GM18870 (cell line): ENCODE results near the gene FAM53A.

Experiments
- ATAC-seq: cut with Tn5 transposase; IDR thresholded peaks from one replicate; pipeline ENCODE4 v1.9.1; 2021; ENCODE audit warnings: moderate library complexity; ENCODE audit not compliant: unreplicated experiment

Gene FAM53A

DNA sequence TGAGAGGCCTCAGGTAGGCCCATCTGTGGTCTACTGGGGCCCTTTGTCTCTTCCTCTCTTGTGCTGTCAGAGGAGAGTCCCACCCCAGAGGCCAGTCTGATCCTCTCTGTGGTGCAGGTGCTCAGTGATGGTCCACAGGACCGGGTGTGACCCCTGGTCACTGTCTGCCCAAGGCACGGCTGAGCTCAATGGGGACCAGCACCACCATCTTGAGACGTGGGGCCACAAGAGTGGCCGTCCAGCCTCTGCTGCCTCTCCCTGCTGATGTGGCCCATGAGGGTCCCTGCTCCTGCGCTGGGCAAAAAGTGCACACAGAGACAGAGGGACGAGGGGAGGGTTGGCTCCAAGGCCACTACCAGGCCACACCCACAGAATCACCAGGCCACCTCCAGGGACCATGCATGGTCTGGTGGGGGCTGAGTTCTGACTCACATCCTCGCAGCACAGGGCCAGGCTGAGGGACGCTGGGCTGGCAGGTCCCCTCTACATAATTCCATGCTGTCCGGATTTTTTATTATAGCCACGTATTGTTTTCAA lies 88.3 kb downstream of the FAM53A start:
- no peak for ATAC-seq

DNA sequence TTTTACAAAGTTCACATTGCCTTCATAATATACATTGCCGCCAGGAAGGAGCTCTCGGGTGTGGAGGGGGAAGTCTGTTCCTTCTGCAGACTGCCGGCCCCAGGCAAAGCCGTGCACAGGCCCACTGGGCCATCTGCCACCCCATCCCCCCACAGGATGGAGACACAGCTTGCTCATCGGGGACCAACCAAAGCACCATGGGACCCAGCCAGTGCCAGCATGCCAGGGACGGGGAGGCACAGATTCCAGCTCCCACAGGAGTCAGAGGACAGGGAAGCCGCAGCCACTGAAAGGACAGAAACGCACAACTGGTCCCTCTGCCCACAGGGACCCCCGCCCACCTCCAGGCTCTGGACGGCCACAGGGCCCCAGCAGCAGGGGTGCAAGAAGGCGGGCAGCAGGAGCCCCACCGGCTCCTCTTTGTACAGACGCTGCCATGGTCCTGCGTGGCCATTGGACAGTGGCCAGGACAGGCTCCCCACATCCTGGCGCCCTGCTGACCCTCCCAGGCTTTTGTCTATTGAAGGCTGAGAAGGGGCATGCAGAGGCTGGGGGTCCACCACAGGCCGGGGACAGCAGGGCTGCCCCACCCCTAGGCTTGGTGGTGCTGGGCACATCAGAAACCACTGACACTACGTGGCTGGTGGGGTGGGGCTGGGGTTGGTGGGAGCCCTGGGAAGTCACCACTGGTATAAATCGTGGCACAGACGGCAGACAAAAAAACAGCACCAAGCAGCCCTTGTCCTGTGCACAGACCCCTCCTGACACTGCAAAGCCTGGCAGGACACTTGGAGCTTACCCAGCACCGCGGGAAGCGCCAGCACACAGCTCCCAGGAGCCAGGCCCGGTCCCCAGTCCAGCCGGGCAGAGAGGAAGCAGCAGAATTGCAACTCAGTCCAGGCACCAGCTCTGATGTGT lies 89.0 kb downstream of the FAM53A start:
- ATAC-seq, result no peak

DNA sequence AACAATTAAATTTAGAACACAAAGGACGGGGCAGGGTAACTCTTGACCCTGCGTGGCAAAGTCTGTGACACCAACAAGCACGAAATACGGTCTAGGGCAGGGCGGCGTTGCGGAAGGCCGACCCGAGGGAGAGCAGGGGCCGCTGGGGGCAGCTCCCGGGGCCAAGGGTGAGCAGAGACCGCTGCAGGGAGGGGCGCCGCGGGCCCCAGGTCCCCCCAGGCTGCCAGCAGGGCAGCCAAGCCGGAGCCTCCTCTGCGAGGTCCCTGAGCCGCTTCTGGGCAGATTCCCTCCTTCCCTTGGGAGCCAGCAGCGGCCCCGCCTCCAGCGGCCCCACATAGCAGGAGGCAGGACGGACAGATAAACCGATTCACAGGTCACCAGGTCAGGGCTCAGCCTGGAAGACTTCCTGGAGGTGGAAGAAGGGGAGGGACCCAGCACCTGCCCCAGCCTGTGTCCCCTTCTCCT lies 90.2 kb downstream of the FAM53A start:
- no peak for ATAC-seq

DNA sequence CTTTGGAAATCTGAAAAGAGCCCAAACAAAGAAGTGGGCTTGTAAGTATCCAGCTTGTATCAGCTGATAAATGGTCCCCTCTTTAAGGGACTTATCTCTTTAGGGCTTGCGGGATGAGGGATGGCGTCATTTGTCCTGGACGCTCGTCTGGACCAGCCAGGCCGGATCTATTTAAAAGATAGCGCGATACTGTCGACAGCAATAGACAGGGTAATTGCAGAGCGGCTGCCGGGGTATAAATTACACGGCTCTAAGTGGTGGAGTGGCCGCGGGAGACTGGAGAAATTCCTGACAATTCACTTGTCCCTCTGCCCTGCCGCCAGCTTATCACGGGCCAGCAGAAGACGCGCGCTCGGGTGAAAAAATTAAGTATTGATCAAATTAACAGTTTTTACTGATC lies 90.7 kb downstream of the FAM53A start:
- ATAC-seq, result no peak

DNA sequence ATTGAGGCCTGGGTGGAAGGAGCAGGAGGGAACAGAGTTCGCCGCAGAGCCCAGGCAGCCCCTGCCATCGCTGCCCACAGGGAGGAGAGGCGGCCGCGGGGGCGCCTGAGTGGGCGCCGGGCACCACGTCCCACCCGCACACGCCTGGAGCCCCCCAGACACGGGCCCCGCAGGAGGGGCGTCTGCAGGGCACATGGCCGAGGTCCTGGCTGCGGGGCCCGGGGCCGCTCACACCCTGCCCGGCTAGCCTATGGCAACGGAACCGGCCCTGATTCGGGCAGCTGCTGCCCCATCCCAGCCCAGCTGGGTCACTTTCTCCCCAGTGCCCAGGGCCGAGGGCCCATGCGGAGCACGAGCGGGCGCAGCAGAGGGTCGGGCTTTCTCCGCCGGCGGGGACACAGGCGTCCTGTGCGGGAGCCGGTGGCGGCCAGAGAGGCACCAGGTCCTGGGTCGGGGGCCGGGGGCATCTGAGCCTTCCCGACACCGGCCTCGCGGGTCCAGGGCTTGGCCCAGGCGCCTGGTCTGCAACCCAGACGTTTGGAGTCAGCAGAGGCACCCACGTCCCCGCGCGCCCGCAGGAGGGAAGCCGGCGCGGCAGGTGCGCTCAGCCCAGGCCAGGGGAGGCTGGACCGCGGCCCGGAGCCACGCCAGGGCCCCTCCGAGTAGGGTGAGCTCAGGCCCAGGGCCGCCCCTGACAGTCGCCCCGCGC lies 91.2 kb downstream of the FAM53A start:
- no peak for ATAC-seq

DNA sequence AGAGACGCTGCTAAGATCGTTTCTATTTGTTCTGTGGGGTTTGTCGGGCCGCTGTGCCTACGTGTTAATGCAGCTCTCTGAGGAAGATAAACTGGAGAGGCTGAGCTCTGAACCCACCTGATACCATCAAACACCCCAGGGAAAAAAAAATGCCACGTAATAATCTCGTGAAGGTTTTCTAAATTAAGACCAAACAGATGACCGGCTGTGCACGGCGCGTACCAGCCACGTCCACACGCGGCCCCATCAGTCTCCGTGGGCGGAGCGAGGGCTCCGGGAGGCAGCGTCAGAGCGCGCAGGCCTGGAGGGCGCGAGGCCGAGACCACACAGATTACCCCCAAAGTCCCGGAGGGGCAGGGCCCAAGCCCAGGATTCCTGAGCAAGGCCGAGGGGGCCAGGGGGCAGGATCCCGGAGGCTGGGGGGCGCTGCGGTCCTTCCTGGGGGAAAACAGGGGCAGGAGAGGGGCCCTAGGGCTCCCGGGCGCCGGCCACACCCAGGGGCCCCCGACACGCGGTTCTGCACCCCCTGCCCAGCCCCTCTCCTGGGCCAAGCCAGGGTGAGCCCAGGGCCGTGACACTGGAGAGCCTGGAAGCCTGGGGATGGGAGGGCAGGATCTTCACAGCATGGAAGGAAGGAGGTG lies 91.9 kb downstream of the FAM53A start:
- no peak for ATAC-seq

DNA sequence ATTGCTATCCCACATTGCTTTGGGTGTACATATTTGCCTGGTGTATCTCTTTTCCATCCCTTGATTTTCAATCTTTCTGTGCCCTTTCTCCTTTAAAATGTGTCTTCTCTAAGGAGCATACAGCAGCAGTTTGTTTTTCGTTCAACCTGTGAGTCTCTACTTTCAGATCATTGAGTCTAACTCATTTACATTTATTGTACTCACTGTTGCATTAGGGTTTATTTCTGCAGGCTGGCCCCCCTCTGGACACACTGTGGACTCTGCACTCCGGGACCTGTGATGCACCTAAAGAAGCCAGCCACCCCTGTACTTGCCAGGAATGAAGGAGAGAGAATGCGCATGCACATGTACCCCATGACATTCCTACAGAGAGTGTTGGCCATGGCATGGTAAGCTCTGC lies 93.0 kb downstream of the FAM53A start:
- no peak for ATAC-seq

DNA sequence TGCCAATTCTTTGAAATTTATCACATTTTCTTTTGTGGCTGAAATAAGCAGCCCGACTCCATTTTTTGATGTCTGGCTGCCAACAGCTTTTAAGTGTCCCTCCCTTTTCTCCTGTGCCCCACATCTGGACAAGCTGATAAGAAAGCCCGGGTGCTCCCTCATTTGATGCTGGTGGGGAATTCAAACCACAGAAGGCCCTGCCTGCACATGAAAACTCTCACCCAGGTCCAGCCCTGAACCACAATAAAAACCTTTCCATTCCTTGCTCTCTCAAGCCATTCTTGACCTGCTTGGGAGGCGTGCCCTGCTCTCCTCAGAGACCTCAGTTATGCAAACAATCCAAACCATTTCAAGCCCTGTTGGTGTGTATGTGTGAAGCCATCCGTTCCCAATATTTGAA lies 93.9 kb downstream of the FAM53A start:
- no peak for ATAC-seq
